ENCODE data around the gene TRIP13. TPM values are rescaled to one million over a fixed set of nuclear protein-coding genes. Genes with fewer than 3 reads are reported as not detected.

TRIP13 gene
- total RNA-seq, 4 donors from 2014 or later = 0.53 to 3.0 (median 1.6) TPM

GRCh38 chr5:947626-948471 lies 55.2 kb downstream of the TRIP13 start:
- 61 to 62% methylated on average over 19 of the region's 19 CpGs for WGBS, 2 donors
- TF ChIP-seq POLR2A (IDR thresholded peaks at IDR 0.05) = no peak
- TF ChIP-seq, protein P1, sequence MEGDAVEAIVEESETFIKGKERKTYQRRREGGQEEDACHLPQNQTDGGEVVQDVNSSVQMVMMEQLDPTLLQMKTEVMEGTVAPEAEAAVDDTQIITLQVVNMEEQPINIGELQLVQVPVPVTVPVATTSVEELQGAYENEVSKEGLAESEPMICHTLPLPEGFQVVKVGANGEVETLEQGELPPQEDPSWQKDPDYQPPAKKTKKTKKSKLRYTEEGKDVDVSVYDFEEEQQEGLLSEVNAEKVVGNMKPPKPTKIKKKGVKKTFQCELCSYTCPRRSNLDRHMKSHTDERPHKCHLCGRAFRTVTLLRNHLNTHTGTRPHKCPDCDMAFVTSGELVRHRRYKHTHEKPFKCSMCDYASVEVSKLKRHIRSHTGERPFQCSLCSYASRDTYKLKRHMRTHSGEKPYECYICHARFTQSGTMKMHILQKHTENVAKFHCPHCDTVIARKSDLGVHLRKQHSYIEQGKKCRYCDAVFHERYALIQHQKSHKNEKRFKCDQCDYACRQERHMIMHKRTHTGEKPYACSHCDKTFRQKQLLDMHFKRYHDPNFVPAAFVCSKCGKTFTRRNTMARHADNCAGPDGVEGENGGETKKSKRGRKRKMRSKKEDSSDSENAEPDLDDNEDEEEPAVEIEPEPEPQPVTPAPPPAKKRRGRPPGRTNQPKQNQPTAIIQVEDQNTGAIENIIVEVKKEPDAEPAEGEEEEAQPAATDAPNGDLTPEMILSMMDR (IDR thresholded peaks at IDR 0.05) = no peak
- DNase-seq (ENCODE audit: low spot score in 2 of 2) = no peak
- H3K4me3 ChIP-seq (ENCODE audit: low read depth, poor library complexity, severe bottlenecking) = no peak overlapping the region
- intact Hi-C loops (cut with DNase I; ENCODE audit: low total_unique reads) = no loop called here

GRCh38 chr5:948472-949274 lies 56.0 kb downstream of the TRIP13 start:
- intact Hi-C loops (cut with DNase I; ENCODE audit: low total_unique reads) = no loop called here
- H3K4me3 ChIP-seq (ENCODE audit: low read depth, poor library complexity, severe bottlenecking) = no peak overlapping the region
- WGBS, 2 donors = 81 to 86% methylated on average over 19 of the region's 19 CpGs
- TF ChIP-seq POLR2A (IDR thresholded peaks at IDR 0.05) = no peak
- TF ChIP-seq, protein P1 (IDR thresholded peaks at IDR 0.05) = no peak
- no peak for DNase-seq (ENCODE audit: low spot score in 2 of 2)

DNA sequence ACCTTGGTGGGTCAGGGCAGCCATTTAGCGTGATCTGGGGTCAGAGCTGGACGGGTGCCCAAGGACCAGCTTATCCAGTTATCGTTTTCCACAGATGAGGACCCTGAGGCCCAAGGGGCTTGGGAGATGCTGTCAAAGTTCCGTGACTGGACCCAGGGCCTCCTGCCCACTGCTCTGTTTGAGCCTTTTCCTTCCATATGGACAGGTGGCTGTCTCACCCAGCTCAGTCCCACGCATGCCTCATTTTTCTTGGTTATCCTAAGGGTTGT lies 56.5 kb downstream of the TRIP13 start:
- no peak for DNase-seq (ENCODE audit: low spot score in 2 of 2)
- no peak overlapping the region for H3K4me3 ChIP-seq (ENCODE audit: low read depth, poor library complexity, severe bottlenecking)
- intact Hi-C loops (cut with DNase I; ENCODE audit: low total_unique reads) = no loop called here
- 90 to 91% methylated on average over 5 of the region's 5 CpGs for WGBS, 2 donors
- TF ChIP-seq, protein P1 (IDR thresholded peaks at IDR 0.05) = no peak
- TF ChIP-seq POLR2A (IDR thresholded peaks at IDR 0.05) = no peak

DNA sequence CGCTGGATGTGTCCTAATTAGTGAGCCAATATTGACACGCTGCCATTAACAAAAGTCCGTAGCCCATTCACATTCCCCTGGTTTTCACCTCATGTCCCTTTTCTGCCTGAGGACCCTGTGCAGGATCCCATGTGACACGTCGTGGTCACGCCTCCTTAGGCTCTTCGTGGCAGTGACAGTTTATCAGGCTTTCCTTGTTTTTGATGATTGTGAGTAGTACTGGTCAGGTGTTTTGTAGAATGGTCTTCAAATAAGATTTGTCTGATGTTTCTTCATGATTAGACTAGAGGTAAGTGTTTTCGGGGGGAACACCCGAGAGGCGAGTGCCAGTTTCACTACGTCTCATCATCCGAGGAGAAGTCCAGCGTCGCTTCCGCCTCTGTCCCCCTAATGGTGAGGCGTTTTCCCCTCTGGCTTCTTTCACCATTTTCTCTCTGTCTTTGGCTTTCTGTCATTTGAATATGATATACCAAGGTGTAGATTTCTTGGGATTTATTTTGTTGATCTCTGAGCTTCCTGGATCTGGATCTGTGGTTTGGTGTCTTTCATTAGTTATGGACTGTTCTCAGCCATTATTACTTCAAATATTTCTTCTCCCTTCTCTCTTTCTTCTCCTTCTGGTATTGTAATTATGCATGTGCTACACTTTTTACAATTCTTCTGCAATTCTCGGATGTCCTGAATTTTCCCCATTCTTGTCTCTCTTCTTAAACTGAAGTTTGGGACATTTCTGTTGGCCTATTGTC lies 57.3 kb downstream of the TRIP13 start:
- WGBS, 2 donors = 94 to 95% methylated on average over 17 of the region's 17 CpGs
- TF ChIP-seq, protein P1 (IDR thresholded peaks at IDR 0.05) = no peak
- no peak for TF ChIP-seq POLR2A (IDR thresholded peaks at IDR 0.05)
- intact Hi-C loops (cut with DNase I; ENCODE audit: low total_unique reads) = no loop called here
- H3K4me3 ChIP-seq (ENCODE audit: low read depth, poor library complexity, severe bottlenecking) = no peak overlapping the region
- no peak for DNase-seq (ENCODE audit: low spot score in 2 of 2)

DNA sequence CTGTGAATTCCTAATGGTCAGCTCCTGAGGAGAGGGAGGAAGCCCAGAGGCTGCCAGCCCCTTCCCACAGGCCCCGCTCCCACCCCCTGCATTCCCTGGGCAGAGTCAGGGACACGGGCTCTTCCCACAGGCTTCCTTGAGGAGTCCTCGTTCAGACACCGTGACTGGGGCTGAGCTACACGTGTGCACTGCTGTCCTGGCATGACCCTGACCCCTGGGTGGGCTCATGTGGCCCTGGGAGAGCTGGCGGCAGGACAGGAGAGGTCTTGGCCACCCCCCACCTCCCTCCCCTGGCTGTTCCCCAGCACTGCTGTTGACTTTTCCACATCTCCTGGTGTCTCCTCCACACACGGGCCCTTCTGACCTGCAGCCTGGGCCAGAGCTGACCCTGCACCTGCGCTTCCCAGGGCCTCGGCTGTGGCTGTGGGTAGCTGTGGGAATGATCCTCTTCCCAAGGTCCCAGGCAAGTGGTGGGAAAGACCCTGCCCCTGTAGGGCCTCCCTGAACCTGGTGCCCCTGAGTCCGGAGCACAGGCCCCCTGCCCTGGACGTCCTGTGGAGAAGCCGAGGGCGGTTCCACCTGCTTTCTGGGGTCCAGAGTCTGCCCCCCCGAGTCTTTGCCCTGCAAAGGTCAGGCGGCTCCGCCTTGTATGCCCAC lies 59.4 kb downstream of the TRIP13 start:
- WGBS, 2 donors = 93 to 94% methylated on average over 15 to 16 of the region's 16 CpGs
- intact Hi-C loops (cut with DNase I; ENCODE audit: low total_unique reads) = no loop called here
- H3K4me3 ChIP-seq (ENCODE audit: low read depth, poor library complexity, severe bottlenecking) = no peak overlapping the region
- no peak for TF ChIP-seq POLR2A (IDR thresholded peaks at IDR 0.05)
- TF ChIP-seq, protein P1 (IDR thresholded peaks at IDR 0.05) = no peak
- DNase-seq (ENCODE audit: low spot score in 2 of 2) = no peak

Measured in lower leg skin (tissue), 4 donors.